ENCODE measurements around the gene TSR3. TPM values are rescaled to one million over a fixed set of nuclear protein-coding genes. Genes with fewer than 3 reads are reported as not detected.

Gene TSR3
- total and polyA plus RNA-seq, 2 experiments from 2014 or later: 119 to 173 TPM

DNA sequence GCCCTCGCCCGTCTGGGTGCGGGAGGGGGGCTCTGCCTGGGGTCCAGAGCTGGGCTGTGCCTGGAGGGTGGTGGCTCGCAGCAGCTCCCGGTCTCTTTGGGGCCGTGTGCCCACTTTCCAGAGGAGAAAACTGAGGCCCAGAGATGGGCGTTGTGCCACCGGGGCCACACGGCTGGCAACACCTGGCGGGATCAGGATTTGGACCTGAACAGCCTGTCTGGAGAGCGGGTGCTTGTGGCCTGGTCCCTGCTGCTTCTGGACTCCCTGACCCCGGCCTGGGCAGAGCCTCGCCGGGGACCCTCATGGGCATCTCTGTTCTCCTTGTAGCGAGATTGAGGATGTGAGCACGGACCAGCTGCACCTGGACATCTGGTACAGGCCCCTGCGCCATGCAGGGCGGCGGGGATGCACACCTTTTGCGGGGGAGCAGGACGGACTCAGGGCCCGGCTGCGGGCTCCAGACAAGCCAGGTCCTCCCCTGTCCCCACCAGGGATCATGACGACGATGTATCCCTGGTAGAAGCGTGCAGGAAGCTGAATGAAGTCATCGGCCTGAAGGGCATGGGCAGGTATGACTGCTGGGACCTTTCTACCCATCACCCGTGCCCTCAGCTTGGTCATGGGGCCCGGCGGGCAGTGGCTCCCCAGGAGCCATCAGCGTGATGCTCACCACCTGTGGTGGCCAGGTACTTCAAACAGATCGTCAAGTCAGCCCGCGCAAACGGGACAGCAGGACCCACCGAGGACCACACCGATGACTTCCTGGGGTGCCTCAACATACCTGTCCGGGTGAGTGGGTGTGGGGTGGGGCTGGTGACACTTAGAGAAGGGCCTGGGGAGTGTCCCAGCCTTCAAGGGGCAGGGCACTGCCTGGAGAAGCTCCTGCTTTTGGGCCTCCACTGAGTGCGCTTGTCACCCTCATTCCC lies 9.9 kb downstream of the TSR3 start:
- Histone ChIP-seq H3K27me3 (peaks cover 22% of the 10 kb centered on the region), H3K9me3 (ENCODE audit: low read depth) (no peaks in the 10 kb centered on the region), H3K4me3 (no peak overlapping the region), H3K36me3 (no peaks in the 10 kb centered on the region), H3K4me1 (ENCODE audit: low read depth) (no peaks in the 10 kb centered on the region), H3K27ac (no peak overlapping the region)
- DNase-seq (ENCODE audit: low read depth in 1 of 2, low spot score in 1 of 2): no peak
- no peak for TF ChIP-seq CTCF (IDR thresholded peaks at IDR 0.05; ENCODE audit: low read depth, low read length)

- DNase-seq (ENCODE audit: low read depth in 1 of 2, low spot score in 1 of 2): no peak
- Histone ChIP-seq H3K27me3 (peaks cover 30% of the 10 kb centered on the region), H3K27ac (no peak overlapping the region), H3K4me3 (no peak overlapping the region), H3K36me3 (no peaks in the 10 kb centered on the region), H3K9me3 (ENCODE audit: low read depth) (no peaks in the 10 kb centered on the region), H3K4me1 (ENCODE audit: low read depth) (no peaks in the 10 kb centered on the region)
- no peak for TF ChIP-seq CTCF (IDR thresholded peaks at IDR 0.05; ENCODE audit: low read depth, low read length)
Observed at GRCh38 chr16:1340730-1341494, 10.8 kb downstream of the TSR3 start.

DNA sequence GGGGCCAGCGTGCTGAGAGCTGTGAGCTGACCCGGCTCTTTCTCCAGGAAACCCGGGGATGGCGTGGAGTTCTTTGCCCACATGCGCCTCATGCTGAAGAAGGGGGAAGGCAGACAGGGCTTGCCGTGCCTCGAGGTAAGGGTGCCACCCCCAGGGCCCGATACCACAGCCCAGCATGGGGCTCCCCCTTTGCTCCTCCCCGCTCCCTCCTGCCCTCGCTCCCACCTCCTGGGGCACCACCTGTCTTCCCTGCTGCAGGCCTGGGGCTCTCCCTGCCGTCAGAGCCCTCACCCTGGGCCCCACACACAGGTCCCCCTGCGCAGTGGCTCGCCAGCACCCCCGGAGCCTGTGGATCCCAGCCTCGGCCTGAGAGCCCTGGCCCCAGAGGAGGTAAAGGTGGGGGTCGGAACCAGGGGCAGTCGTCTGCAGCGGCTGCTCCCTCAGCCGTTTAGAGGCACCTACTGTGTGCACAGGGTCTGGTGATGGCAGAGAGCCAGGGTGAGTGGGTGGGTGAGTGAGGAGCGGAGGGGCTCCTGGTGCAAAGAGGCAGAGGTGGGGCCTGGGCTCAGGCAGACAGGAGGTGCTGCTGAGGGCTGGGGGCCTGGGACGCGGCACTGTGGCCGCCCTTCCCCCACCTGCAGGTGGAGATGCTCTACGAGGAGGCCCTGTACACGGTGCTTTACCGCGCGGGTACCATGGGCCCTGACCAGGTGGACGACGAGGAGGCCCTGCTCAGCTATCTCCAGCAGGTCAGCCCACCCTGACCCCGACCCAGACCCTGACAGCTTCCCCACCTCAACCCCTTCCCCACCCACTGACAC lies 12.6 kb downstream of the TSR3 start:
- no peak for TF ChIP-seq CTCF (IDR thresholded peaks at IDR 0.05; ENCODE audit: low read depth, low read length)
- no peaks in the 10 kb centered on the region for H3K4me1 ChIP-seq (ENCODE audit: low read depth)
- H3K4me3 ChIP-seq: no peak overlapping the region
- DNase-seq (ENCODE audit: low read depth in 1 of 2, low spot score in 1 of 2): no peak
- no peak overlapping the region for H3K27ac ChIP-seq
- peaks cover 49% of the 10 kb centered on the region for H3K27me3 ChIP-seq
- no peaks in the 10 kb centered on the region for H3K9me3 ChIP-seq (ENCODE audit: low read depth)
- no peaks in the 10 kb centered on the region for H3K36me3 ChIP-seq

DNA sequence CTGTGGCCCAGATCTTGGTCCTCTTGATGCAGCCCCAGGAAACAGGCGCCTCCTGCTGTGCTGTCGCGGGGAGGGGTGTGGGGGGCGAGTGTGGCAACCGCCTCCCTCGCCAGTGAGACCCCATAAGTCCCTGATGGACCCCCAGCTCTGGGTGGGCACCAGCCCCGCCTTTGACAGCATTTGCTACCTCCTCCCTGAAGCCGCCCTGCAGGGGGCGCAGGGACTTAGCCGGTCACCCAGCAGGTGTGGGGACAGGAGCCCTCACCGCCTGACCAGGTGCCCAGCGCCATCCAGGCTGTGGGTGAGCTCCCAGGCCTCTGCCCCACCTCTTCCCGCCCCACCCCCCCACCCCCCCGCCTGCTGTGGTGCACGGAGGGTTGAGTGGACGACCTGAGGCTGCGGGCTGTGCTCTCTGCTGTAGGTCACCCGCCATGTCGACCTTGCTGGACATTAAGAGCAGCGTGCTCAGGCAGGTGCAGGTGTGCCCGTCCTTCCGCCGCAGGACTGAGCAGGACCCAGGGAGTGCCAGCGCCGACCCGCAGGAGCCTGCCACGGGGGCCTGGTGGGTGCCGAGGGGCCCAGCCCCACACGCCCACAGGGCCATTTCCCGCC lies 13.5 kb downstream of the TSR3 start:
- Histone ChIP-seq H3K27ac (no peak overlapping the region), H3K9me3 (ENCODE audit: low read depth) (no peaks in the 10 kb centered on the region), H3K4me1 (ENCODE audit: low read depth) (no peaks in the 10 kb centered on the region), H3K4me3 (no peak overlapping the region), H3K27me3 (peaks cover 57% of the 10 kb centered on the region), H3K36me3 (no peaks in the 10 kb centered on the region)
- DNase-seq (ENCODE audit: low read depth in 1 of 2, low spot score in 1 of 2): peak in 1 of 2 donors; percentile 59
- peak; percentile 36 for TF ChIP-seq CTCF (IDR thresholded peaks at IDR 0.05; ENCODE audit: low read depth, low read length)

DNA sequence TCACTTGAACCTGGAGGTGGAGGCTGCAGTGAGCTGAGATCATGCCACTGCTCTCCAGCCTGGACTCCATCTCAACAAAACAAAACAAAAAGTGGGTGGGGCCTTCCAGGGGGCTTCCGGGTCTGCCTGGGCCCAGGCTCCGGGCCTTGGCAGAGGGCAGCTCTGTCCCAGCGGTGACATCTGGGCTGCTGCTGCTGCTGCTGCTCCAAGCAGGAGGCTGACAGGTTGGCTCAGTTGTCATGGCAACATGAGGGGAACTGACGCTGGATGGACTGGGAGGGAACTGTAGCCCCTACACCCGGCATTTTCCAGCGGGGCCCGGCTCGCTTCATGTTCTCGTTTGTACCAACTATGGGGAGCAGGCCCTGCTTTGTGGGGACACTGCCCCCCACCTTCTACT lies 14.2 kb downstream of the TSR3 start:
- DNase-seq (ENCODE audit: low read depth in 1 of 2, low spot score in 1 of 2): no peak
- Histone ChIP-seq H3K27me3 (peaks cover 64% of the 10 kb centered on the region), H3K4me3 (no peak overlapping the region), H3K4me1 (ENCODE audit: low read depth) (no peaks in the 10 kb centered on the region), H3K36me3 (no peaks in the 10 kb centered on the region), H3K27ac (no peak overlapping the region), H3K9me3 (ENCODE audit: low read depth) (no peaks in the 10 kb centered on the region)
- no peak for TF ChIP-seq CTCF (IDR thresholded peaks at IDR 0.05; ENCODE audit: low read depth, low read length)
